ENCODE data around the gene USP4. TPM values are rescaled to one million over a fixed set of nuclear protein-coding genes. Genes with fewer than 3 reads are reported as not detected.
"Not testable (repeated sequence)": the region's sequence is repeated elsewhere in the genome, so short reads cannot be mapped to it uniquely, and the experiment has no call there.

USP4 gene
- total RNA-seq, 2 experiments from 2014 or later, result 89.6 to 90.0 TPM

DNA sequence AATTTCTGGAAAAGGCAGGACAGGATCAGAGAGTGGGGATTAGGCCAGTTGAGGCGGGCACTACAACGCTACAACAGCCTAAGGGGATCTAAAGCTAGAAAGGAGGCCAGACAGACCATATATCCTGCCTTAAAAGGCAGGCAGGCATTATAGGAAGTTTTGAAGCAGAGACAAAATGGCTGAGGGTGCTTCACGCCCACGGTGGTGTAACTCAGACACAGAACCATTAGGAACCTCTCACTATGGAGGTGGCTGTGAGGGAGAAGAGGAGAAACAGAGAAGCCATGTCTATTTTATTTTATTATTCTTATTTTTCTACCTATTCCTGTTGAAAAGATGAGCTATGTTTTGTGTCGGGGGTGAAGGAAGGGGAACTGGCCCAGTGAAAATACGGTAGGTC is 2.1 kb upstream of the USP4 start:
- DNase-seq (no peak), ATAC-seq (ENCODE audit: low read depth) (no peak)
- H3K27me3 Mint-ChIP-seq, result no peaks in the 10 kb centered on the region
- H3K4me1 Mint-ChIP-seq, result peaks cover 39% of the 10 kb centered on the region
- peaks cover 10% of the 10 kb centered on the region for H3K36me3 Mint-ChIP-seq
- H3K27ac Mint-ChIP-seq, result peak overlapping the region; percentile 92
- POLR2A ChIA-PET, result interaction anchor here (0.6 to 1.3 kb wide), 7 partner anchors 16 to 622 kb away, joined by 3 to 6 read pairs (median 4); partner anchors contain the start of genes GPX1, NICN1, RHOA and TCTA
- peaks cover 1% of the 10 kb centered on the region for H3K9me3 Mint-ChIP-seq
- peak overlapping the region; percentile 69 for H3K4me3 Mint-ChIP-seq

DNA sequence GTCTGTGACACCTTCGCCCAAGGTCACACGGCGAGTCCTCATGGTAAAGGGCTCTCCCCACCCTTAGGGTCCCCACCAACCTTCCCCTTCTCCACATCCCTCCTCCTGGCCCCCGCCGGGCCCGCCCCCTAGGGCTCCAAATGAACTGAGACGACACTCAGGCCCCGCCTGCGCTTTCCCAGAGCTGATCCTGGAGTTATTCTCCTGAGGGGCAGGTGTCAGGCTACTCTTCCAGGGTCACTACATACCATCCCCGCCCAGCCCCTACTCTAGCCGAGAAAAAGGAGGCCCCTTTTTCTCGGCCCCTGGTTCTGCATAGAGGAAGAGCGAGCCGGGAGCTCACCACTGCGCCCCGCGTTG is 292 bp downstream of the USP4 start:
- Mint-ChIP-seq H3K27me3 (no peaks in the 10 kb centered on the region), H3K36me3 (peaks cover 20% of the 10 kb centered on the region), H3K27ac (peak overlapping the region; percentile 98), H3K9me3 (peaks cover 1% of the 10 kb centered on the region), H3K4me3 (peak overlapping the region; percentile 97), H3K4me1 (peaks cover 37% of the 10 kb centered on the region)
- POLR2A ChIA-PET, result interaction anchor here (0.9 to 3.2 kb wide), 22 partner anchors 10 to 334 kb away, joined by 3 to 46 read pairs (median 5); partner anchors contain the start of genes CCDC71, DAG1, GPX1 and NICN1
- no peak for DNase-seq
- peak; percentile 0 for ATAC-seq (ENCODE audit: low read depth)

DNA sequence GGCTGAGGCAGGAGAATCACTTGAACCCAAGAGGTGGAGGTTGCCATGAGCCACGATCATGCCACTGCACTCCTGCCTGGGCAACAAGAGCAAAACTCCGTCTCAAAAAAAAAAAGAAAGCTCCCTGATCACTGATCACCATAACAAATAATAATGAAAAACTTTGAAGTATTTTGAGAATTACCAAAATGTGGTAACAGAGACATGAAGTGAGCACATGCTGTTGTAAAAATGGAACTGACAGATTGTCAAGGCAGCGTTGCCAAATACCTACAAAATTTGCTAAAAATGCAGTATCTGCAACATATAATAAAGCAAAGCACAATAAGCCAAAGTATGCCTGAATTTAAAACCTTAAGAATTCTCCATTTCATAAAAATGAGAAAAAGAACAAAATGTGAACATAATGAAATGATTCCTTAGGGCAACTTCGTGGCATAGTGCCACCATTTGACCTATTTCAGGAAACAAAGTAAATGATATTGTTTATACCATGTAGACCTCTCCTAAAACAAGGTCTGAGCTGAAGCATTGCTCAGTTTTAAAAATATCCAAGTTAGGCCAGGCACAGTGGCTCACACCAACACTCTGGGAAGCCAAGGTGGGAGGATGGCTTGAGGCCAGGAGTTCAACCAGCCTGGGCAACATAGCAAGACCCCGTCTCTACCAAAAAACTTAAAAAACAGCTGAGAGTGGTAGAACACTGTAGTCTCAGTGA is 5.8 kb downstream of the USP4 start:
- Mint-ChIP-seq H3K36me3 (peaks cover 41% of the 10 kb centered on the region), H3K27ac (no peak overlapping the region), H3K4me1 (peaks cover 26% of the 10 kb centered on the region), H3K27me3 (no peaks in the 10 kb centered on the region), H3K4me3 (no peak overlapping the region), H3K9me3 (no peaks in the 10 kb centered on the region)
- no peak for ATAC-seq (ENCODE audit: low read depth)
- POLR2A ChIA-PET, result interaction anchor here (0.5 to 1.7 kb wide), 5 partner anchors 27 to 78 kb away, joined by 3 to 5 read pairs (median 4); partner anchors contain the start of genes RHOA and TCTA
- DNase-seq, result no peak

DNA sequence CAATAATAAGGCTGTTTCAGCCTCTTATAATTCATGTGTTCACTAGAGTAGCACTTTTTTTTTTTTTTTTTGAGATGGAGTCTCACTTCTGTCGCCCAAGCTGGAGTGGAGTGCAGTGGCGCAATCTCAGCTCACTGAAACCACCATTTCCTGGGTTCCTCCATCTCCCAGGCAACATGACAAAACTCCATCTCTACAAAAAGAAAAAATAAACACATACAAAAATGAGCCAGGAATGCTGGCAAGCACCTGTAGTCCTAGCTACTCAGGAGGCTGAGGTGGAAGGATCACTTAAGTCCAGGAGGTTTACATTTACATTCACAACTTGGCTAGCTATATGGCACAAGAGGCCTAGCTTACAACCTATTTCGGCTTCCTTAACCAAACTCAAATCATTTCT is 6.8 kb downstream of the USP4 start:
- POLR2A ChIA-PET, result interaction anchor here (0.5 to 1.7 kb wide), 6 partner anchors 15 to 162 kb away, joined by 3 to 5 read pairs (median 3); partner anchors contain the start of genes KLHDC8B, RHOA and TCTA
- Mint-ChIP-seq H3K27ac (peak overlapping the region; percentile 73), H3K9me3 (no peaks in the 10 kb centered on the region), H3K4me1 (peaks cover 19% of the 10 kb centered on the region), H3K4me3 (no peak overlapping the region), H3K27me3 (no peaks in the 10 kb centered on the region), H3K36me3 (peaks cover 42% of the 10 kb centered on the region)
- no peak for DNase-seq
- peak; percentile 45 for ATAC-seq (ENCODE audit: low read depth)

DNA sequence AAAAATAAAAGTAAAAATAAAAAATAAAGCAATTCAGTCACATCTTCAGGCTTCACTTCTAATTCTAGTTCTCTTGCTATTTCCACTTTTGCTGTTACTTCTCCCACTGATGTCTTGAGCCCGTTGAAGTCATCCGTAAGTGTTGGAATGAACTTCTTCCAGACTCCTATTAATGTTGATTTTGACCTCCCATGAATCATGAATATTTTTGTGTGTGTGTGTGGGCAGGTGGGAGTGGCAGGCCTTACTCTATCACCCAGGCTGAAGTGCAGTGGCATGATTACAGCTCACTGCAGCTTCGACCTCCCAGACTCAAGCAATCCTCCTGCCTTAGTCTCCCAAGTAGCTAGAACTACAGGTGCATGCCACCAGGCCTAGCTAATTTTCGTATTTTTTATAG is 10.7 kb downstream of the USP4 start:
- Mint-ChIP-seq H3K36me3 (peaks cover 36% of the 10 kb centered on the region), H3K9me3 (no peaks in the 10 kb centered on the region), H3K27ac (no peak overlapping the region), H3K4me3 (no peak overlapping the region), H3K4me1 (peaks cover 11% of the 10 kb centered on the region), H3K27me3 (no peaks in the 10 kb centered on the region)
- ATAC-seq (ENCODE audit: low read depth), result no peak
- DNase-seq, result no peak
- POLR2A ChIA-PET, result interaction anchor here (1.5 kb wide), 1 partner anchor 11 kb away, joined by 4 read pairs; the partner anchor contains the start of gene USP4

DNA sequence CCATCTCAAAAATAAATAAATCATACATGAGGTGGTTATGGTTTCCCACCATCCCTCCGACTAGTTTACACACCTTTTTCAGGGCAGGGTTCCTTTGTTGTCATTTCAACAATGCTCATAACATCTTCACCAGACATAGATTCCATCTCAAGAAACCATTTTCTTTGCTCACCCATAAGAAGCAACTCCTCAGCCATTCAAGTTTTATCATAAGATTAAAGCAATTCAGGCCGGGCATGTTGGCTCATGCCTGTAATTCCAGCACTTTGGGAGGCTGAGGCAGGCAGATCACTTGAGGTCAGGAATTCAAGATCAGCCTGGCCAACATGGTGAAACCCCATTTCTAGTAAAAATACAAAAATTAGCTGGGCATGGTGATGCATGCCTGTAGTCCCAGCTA is 11.5 kb downstream of the USP4 start:
- H3K4me3 Mint-ChIP-seq; DNase-seq; H3K4me1 Mint-ChIP-seq; POLR2A ChIA-PET; H3K9me3 Mint-ChIP-seq; H3K27me3 Mint-ChIP-seq; ATAC-seq (ENCODE audit: low read depth): not testable (repeated sequence)
- Mint-ChIP-seq H3K27ac (peak overlapping the region; percentile 12), H3K36me3 (peaks cover 32% of the 10 kb centered on the region)

DNA sequence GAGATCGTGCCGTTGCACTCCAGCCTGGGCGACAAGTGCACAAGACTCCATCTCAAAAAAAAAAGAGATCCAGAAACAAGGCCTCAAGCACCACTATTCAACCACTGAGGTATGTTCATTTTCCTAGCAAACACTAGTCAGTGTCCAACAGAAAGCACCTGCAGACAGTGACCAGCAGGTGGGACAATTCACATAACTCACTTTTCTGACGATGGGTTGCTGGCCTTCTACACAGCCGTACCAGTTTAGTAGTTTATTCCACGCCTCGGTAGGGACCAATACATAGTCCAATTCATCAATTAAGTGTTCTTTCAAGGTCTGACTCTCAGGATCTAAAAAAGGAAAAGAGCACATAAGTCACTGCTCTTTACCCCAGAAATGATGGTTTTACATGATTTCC is 12.4 kb downstream of the USP4 start:
- no peak overlapping the region for H3K4me3 Mint-ChIP-seq
- H3K4me1 Mint-ChIP-seq, result peaks cover 1% of the 10 kb centered on the region
- no peak overlapping the region for H3K27ac Mint-ChIP-seq
- H3K36me3 Mint-ChIP-seq, result peaks cover 29% of the 10 kb centered on the region
- no peaks in the 10 kb centered on the region for H3K27me3 Mint-ChIP-seq
- POLR2A ChIA-PET, result interaction anchor here (1.1 kb wide), 1 partner anchor 8 kb away, joined by 3 read pairs; no protein-coding TSS in a partner anchor
- no peak for DNase-seq
- no peak for ATAC-seq (ENCODE audit: low read depth)
- no peaks in the 10 kb centered on the region for H3K9me3 Mint-ChIP-seq

DNA sequence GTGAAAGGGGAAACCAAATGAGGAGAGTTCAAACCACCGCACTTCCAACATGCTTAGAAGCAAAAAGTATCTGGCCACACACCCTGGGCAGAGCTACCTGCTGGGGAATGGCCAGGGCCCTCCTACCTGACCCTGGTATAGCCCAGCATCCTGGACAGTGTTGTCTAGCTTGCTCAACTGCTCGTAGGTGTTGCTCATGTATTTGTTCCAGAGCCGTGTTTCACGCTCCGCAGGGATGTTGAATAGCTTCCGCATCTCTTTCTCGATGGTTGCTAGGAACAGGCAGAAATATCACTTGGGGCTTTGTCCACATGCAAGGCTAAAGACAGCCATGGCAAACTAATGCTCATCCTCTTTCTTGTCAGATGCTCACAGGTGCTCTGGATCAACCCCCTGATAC is 15.1 kb downstream of the USP4 start:
- H3K4me3 Mint-ChIP-seq, result no peak overlapping the region
- no peaks in the 10 kb centered on the region for H3K9me3 Mint-ChIP-seq
- POLR2A ChIA-PET, result no interaction called here
- no peaks in the 10 kb centered on the region for H3K4me1 Mint-ChIP-seq
- ATAC-seq (ENCODE audit: low read depth) (no peak), DNase-seq (no peak)
- no peaks in the 10 kb centered on the region for H3K27me3 Mint-ChIP-seq
- no peak overlapping the region for H3K27ac Mint-ChIP-seq
- H3K36me3 Mint-ChIP-seq, result peaks cover 35% of the 10 kb centered on the region

DNA sequence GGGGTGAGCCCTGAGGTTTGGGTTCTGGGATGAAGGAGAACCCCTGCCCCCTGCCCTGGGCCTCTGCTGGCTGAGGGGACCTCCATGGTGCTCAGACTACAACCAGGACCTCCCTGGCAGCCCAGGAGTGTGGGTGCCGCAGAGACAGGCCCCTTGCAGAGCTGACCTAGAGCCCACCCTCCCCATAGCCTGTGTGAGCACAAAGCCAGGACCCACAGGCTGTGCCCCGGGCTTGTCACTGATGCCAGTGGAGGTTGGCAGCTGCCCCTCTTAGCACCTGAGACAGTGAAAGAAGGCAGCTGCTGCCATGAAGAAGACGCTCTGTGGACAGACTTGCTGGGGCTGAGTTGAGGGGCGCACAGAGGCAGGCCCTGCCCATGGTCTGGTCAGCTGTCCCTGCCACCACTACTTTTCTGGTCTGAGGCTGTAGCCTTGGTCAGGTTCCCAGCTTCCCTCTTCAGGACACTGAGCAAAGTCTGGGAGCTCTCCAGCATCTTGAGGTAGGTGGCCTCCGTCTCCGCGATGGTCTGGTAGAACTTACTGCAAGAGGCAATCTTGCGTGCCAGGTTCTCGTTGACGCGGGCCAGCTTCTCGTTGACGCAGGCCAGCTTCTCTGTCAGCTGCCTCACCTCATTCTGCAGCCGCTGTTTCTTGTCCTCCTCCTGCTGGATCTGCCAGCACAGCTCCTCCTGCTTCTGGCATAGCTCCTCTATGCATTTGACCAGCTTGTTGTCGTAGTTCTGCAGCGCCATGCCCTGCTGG is 23.0 kb downstream of the USP4 start:
- POLR2A ChIA-PET, result interaction anchor here (0.7 kb wide), 1 partner anchor 81 kb away, joined by 3 read pairs; no protein-coding TSS in a partner anchor
- H3K4me1 Mint-ChIP-seq, result no peaks in the 10 kb centered on the region
- ATAC-seq (ENCODE audit: low read depth), result no peak
- no peak overlapping the region for H3K4me3 Mint-ChIP-seq
- DNase-seq, result no peak
- no peak overlapping the region for H3K27ac Mint-ChIP-seq
- no peaks in the 10 kb centered on the region for H3K9me3 Mint-ChIP-seq
- H3K36me3 Mint-ChIP-seq, result peaks cover 28% of the 10 kb centered on the region
- H3K27me3 Mint-ChIP-seq, result no peaks in the 10 kb centered on the region

DNA sequence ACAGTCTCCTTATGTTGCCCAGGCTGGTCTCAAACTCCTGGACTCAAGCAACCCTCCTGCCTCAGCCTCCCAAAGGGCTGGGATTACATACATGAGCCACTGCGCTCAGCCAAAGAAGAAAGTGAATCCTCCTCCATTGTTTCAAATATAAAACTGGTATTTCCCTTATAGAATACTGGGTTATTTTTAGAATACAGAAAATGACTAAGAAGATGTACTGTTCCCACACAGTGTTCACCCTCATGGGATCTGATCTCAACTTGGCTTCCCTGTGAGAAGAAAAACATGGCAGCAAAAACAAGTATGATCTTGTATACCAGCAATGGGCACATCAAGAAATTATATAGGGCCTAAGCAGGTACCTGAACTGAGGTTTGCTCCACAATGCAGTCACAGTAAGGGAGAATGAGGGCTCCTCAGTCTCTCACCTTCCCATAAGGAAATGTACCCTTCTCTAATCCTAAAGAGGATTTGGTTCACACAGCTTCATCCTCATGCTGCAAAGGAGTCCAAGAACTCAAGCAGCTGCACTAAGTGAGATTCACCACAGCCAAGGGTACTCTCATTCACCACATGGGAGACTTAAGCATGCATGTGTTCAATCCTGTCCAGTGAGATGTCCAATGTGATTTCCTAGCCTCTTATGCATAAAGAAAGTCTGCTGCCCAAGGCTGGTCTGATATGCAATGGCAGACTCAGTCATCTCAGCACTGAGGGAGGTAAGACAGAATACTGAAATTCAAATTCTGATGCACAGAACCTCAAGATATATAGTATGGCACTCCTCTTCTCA is 25.8 kb downstream of the USP4 start:
- POLR2A ChIA-PET, result no interaction called here

DNA sequence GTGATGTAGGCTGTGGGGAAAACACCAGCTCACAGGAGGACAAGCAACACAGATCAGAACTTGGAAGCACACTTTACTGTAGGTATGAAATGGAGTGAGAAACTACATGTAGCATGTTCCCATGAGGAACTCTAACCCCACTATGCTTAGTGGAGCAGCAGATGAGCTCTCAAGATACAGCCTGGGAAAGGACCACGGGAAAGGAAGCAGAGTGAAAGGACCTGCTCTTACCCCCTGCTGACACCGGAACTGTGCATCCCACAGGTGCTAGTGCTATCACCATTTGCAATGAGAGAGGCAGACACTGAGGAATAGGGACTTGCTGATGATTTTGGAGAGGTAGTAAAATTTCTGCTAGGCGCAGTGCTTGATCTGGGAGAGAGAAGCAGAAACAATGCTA is 28.6 kb downstream of the USP4 start:
- POLR2A ChIA-PET, result no interaction called here
- H3K4me1 Mint-ChIP-seq, result peaks cover 2% of the 10 kb centered on the region
- H3K27ac Mint-ChIP-seq, result no peak overlapping the region
- no peak for ATAC-seq (ENCODE audit: low read depth)
- no peaks in the 10 kb centered on the region for H3K9me3 Mint-ChIP-seq
- H3K27me3 Mint-ChIP-seq, result no peaks in the 10 kb centered on the region
- DNase-seq, result no peak
- H3K36me3 Mint-ChIP-seq, result peaks cover 17% of the 10 kb centered on the region
- H3K4me3 Mint-ChIP-seq, result no peak overlapping the region

More for the DNA sequence above, 25.8 kb downstream of the USP4 start:
- Mint-ChIP-seq H3K36me3 (peaks cover 19% of the 10 kb centered on the region), H3K9me3 (no peaks in the 10 kb centered on the region), H3K4me1 (peaks cover 2% of the 10 kb centered on the region), H3K27me3 (no peaks in the 10 kb centered on the region), H3K4me3 (no peak overlapping the region), H3K27ac (no peak overlapping the region)
- DNase-seq, result no peak
- ATAC-seq (ENCODE audit: low read depth), result no peak

DNA sequence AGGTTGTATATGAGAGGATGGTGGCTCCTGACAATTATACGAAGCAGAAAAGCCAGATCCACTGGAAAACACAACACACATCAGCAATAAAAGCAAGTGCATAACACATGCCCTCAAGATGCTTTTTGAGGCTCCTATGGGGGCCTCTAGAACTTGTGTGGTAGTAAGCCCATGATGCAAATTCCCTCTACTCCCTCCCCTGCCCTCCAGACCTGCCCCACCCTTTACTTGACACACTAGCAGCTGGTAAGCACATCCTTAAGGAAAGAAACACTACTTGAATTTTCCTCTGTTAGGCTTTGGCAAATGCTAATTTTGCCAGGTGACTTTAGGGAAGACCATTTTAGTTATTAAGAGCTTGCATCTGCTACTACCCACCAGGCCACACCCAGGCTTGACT is 29.2 kb downstream of the USP4 start:
- no peak for ATAC-seq (ENCODE audit: low read depth)
- no peak overlapping the region for H3K27ac Mint-ChIP-seq
- H3K4me1 Mint-ChIP-seq, result peaks cover 2% of the 10 kb centered on the region
- no peaks in the 10 kb centered on the region for H3K9me3 Mint-ChIP-seq
- no peak overlapping the region for H3K4me3 Mint-ChIP-seq
- H3K36me3 Mint-ChIP-seq, result peaks cover 17% of the 10 kb centered on the region
- POLR2A ChIA-PET, result no interaction called here
- no peaks in the 10 kb centered on the region for H3K27me3 Mint-ChIP-seq
- no peak for DNase-seq

DNA sequence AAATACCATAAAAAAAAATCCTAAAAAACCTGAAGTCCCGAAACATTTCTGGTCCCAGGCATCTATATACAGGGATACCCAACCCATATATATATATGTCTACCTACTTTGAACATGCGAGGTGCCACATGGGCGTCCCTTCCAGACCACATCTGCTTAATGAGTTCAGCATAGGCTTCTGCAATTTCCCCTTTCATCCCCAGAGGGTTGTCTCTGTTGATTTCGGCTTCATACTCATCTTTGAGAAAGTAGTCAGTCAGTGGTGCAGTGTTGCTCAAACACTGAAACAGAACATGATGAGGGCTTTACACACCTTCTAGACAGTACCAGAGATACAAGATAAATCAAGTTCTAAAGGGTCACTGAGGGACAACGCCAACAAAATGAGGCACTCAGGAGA is 34.2 kb downstream of the USP4 start:
- H3K9me3 Mint-ChIP-seq, result no peaks in the 10 kb centered on the region
- no peak for DNase-seq
- H3K27ac Mint-ChIP-seq, result no peak overlapping the region
- no peak for ATAC-seq (ENCODE audit: low read depth)
- no peaks in the 10 kb centered on the region for H3K4me1 Mint-ChIP-seq
- H3K27me3 Mint-ChIP-seq, result no peaks in the 10 kb centered on the region
- H3K36me3 Mint-ChIP-seq, result peaks cover 20% of the 10 kb centered on the region
- H3K4me3 Mint-ChIP-seq, result no peak overlapping the region
- POLR2A ChIA-PET, result interaction anchor here (1.1 kb wide), 1 partner anchor 413 kb away, joined by 3 read pairs; no protein-coding TSS in a partner anchor
